Astrocyte of the cerebellum (primary cell): ENCODE results near the gene MAPKAP1.

ENCODE experiments used
- DNase-seq: peaks from one replicate; pipeline ENCODE4 v3.0.0-alpha.2; 2011; ENCODE audit warnings: low read depth
- H3K4me3 ChIP-seq: 2 replicates; pipeline ENCODE4 v1.5.1; 2011; ENCODE audit warnings: mild to moderate bottlenecking, low read depth, low read length, moderate library complexity
- CTCF ChIP-seq: IDR thresholded peaks from 2 replicates; pipeline ENCODE4 v1.5.1; 2012; ENCODE audit warnings: low read length, low read depth, moderate library complexity, mild to moderate bottlenecking; ENCODE audit errors: missing control alignments
- in situ Hi-C: cut with HindIII; loops from 2 replicates; pipeline ENCODE4 v1.10.0; 2017; ENCODE audit warnings: low sequenced_read_pairs

The MAPKAP1 gene

GRCh38 chr9:125425170-125425897 is 281.7 kb downstream of the MAPKAP1 start:
- in situ Hi-C loops = no loop called here
- no peak overlapping the region for H3K4me3 ChIP-seq
- DNase-seq = no peak
- TF ChIP-seq CTCF = no peak

- no peak for TF ChIP-seq CTCF
Measured at GRCh38 chr9:125423964-125424363, 283.0 kb downstream of the MAPKAP1 start.

GRCh38 chr9:125422853-125423252 is 284.2 kb downstream of the MAPKAP1 start:
- DNase-seq = no peak
- H3K4me3 ChIP-seq = no peak overlapping the region
- TF ChIP-seq CTCF = no peak
- in situ Hi-C loops = no loop called here

More at GRCh38 chr9:125423964-125424363, 283.0 kb downstream of the MAPKAP1 start:
- in situ Hi-C loops = no loop called here
- no peak for DNase-seq
- H3K4me3 ChIP-seq = no peak overlapping the region

GRCh38 chr9:125421591-125422181 is 285.3 kb downstream of the MAPKAP1 start:
- in situ Hi-C loops = no loop called here
- H3K4me3 ChIP-seq = no peak overlapping the region
- DNase-seq = no peak
- TF ChIP-seq CTCF = no peak

GRCh38 chr9:125421166-125421565 is 285.8 kb downstream of the MAPKAP1 start:
- DNase-seq = no peak
- no peak overlapping the region for H3K4me3 ChIP-seq
- in situ Hi-C loops = no loop called here

GRCh38 chr9:125418404-125418803 is 288.6 kb downstream of the MAPKAP1 start:
- in situ Hi-C loops = no loop called here
- no peak for TF ChIP-seq CTCF
- no peak overlapping the region for H3K4me3 ChIP-seq
- no peak for DNase-seq

More at GRCh38 chr9:125421166-125421565, 285.8 kb downstream of the MAPKAP1 start:
- TF ChIP-seq CTCF = no peak
